GM12892 (cell line): ENCODE results near the gene SGF29.
"Not testable (repeated sequence)": the region's sequence is repeated elsewhere in the genome, so short reads cannot be mapped to it uniquely, and the experiment has no call there.

ENCODE experiments used
- POLR2A ChIP-seq: IDR thresholded peaks from 2 replicates; pipeline ENCODE4 v1.6.1; 2011; ENCODE audit warnings: low read depth, low read length, control low read depth
- POLR2AphosphoS5 ChIP-seq: IDR thresholded peaks from 2 replicates; pipeline ENCODE4 v1.6.1; 2011; ENCODE audit warnings: low read depth, low read length, control low read depth
- TAF1 ChIP-seq: IDR thresholded peaks from 2 replicates; pipeline ENCODE4 v1.6.1; 2011; ENCODE audit warnings: low read depth, mild to moderate bottlenecking, control low read depth, low read length, borderline replicate concordance

- TF ChIP-seq POLR2A, POLR2AphosphoS5, TAF1: not testable (repeated sequence)
Measured at GRCh38 chr16:28608867-28609596, 55.3 kb downstream of the SGF29 start.
